ENCODE data around the gene PPM1E. TPM values are rescaled to one million over a fixed set of nuclear protein-coding genes. Genes with fewer than 3 reads are reported as not detected.
A peak's percentile ranks its signal among the peaks of the same experiment; 100 is the strongest.

Gene PPM1E
- total RNA-seq (1 to 10 TPM in 3 of 9 donors, under 1 TPM in 6; 0.20 to 4.0 (median 0.50) TPM), polyA plus RNA-seq (1 to 10 TPM in 1 of 2 donors, under 1 TPM in 1; 0.30 to 1.0 TPM)
- long read RNA-seq, donor 1 = 0 reads
- long read RNA-seq, donor 2, partial matches to known transcripts = 0 of 1 reads
- long read RNA-seq, donor 2, other reads (novel, unspliced or antisense) = 1 of 1 reads
- long read RNA-seq, donor 3, full-length matches to known transcripts = 1 of 5 reads
- long read RNA-seq, donor 3, partial matches to known transcripts = 2 of 5 reads
- long read RNA-seq, donor 3, other reads (novel, unspliced or antisense) = 2 of 5 reads

DNA sequence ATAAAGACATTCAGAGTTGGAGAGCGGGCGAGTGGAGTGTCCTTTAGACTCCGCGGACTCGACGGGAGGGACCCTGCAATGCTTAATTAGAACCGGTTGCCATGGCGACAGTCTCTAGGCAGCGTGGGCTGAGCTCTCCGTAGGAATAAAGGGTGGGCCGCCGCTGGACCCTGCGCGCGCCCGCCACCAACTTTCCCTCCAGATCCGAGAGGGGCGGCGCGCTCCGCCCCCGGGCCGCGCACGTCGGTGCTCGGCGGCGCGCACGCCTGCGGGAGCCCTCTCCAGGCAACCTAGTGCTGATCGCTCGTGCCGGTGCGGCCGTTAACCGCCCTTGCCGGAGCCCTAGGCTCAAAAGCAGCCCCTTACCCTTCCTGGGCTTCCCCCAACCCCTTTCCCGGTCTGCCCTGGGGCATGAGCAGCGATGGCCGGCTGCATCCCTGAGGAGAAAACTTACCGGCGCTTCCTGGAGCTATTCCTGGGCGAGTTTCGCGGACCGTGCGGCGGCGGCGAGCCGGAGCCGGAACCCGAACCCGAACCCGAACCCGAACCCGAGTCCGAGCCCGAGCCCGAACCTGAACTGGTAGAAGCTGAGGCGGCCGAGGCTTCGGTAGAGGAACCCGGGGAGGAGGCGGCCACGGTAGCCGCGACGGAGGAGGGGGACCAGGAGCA lies at the start of gene PPM1E:
PPM1E (plus strand) TSS at position 278 of the 669 bp plus-strand sequence.
- Histone ChIP-seq H3K36me3 (no peaks in the 10 kb centered on the region), H3K27me3 (peaks cover 0 to 75% (median 22%) of the 10 kb centered on the region in 9 donors), H3K4me1 (peaks cover 0 to 21% (median 6%) of the 10 kb centered on the region in 12 donors), H3K9me3 (no peaks in the 10 kb centered on the region), H3K4me3 (peak within 1 kb of the TSS; percentile 46 to 72 (median 60)), H3K27ac (no peak within 1 kb of the TSS)
- WGBS, 4 donors = 1 to 2% (median 1%) methylated on average over 49 to 71 of the region's 71 CpGs
- TF ChIP-seq POLR2A (IDR thresholded peaks at IDR 0.05) = no peak
- ATAC-seq (peak in 3 of 4 donors; percentile 76 to 96 (median 93)), DNase-seq (peak; percentile 26 to 66 (median 42))
- intact Hi-C loops (cut with DNase I) = no loop called here

DNA sequence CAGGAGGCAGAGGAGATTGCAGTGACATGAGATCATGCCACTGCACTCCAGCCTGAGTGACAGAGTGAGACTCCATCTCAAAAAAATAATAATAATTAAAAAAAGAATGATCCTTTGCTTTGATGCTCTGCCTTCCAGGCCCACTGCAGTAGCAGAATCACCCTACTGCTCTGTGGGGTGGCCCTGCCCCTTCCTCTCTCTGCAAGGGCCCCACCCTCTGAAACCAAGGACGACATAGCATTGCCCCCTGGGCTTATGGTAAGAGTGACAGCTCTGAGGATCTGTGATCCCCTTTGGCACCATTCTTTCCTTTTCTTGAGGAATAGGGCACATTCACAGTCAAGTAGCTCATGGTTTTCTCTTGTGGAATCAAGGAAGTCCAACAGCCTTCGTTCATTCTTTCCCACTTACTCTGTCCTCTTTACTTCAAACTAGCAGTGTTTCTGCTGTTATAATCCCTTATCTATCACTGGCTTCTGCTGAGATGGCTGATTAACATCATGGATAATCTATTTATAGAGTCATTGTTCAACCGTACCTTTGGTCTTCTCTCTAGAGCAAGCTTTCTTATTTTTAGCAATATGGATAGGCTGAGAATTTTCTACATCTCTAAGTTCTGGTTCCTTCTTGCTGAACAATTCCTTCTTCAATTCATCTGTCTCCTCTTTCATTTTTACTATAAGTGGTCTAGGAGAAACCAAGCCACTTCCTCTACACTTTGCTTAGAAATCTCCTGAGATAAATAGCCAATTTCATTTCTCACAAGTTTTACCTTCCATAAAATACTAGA lies 49.1 kb upstream of the PPM1E start:
- intact Hi-C loops (cut with DNase I) = loop anchor here in 3 of 10 donors (5.0 to 10.0 kb wide), 3 partner anchors 62 to 182 kb away; no protein-coding TSS in a partner anchor
- peaks cover 0 to 93% (median 45%) of the 10 kb centered on the region in 9 donors for H3K36me3 ChIP-seq
- no peak overlapping the region for H3K27ac ChIP-seq
- H3K4me3 ChIP-seq = no peak overlapping the region
- no peaks in the 10 kb centered on the region for H3K27me3 ChIP-seq
- no peaks in the 10 kb centered on the region for H3K4me1 ChIP-seq
- TF ChIP-seq CTCF (IDR thresholded peaks at IDR 0.05) (no peak), POLR2A (IDR thresholded peaks at IDR 0.05) (no peak)
- H3K9me3 ChIP-seq = no peaks in the 10 kb centered on the region
- WGBS, 4 donors = 52 to 60% (median 57%) methylated on average over 3 of the region's 3 CpGs
- no peak for ATAC-seq
- no peak for DNase-seq

GRCh38 chr17:58710948-58711552 lies 44.6 kb upstream of the PPM1E start:
- peak; percentile 50 to 83 (median 72) for TF ChIP-seq CTCF (IDR thresholded peaks at IDR 0.05)
- TF ChIP-seq POLR2A (IDR thresholded peaks at IDR 0.05) = no peak
- Histone ChIP-seq H3K4me1 (no peaks in the 10 kb centered on the region), H3K36me3 (peaks cover 0 to 93% (median 43%) of the 10 kb centered on the region in 9 donors), H3K27ac (no peak overlapping the region), H3K9me3 (no peaks in the 10 kb centered on the region), H3K27me3 (no peaks in the 10 kb centered on the region), H3K4me3 (no peak overlapping the region)
- no peak for ATAC-seq
- intact Hi-C loops (cut with DNase I) = loop anchor here (2.0 to 5.0 kb wide), 5 partner anchors 194 to 296 kb away; no protein-coding TSS in a partner anchor
- peak in 1 of 5 donors; percentile 12 for DNase-seq
- 47 to 53% (median 51%) methylated on average over 4 of the region's 4 CpGs for WGBS, 4 donors

- intact Hi-C loops (cut with DNase I) = no loop called here
- TF ChIP-seq POLR2A (IDR thresholded peaks at IDR 0.05) = no peak
- no peak for TF ChIP-seq CTCF (IDR thresholded peaks at IDR 0.05)
- peaks cover 0 to 70% (median 44%) of the 10 kb centered on the region in 9 donors for H3K36me3 ChIP-seq
- H3K27me3 ChIP-seq = no peaks in the 10 kb centered on the region
- H3K9me3 ChIP-seq = no peaks in the 10 kb centered on the region
- no peak for DNase-seq
- H3K4me1 ChIP-seq = no peaks in the 10 kb centered on the region
- no peak for ATAC-seq
- WGBS, 4 donors = 94 to 98% (median 97%) methylated on average over 1 of the region's 1 CpG
- no peak overlapping the region for H3K4me3 ChIP-seq
- no peak overlapping the region for H3K27ac ChIP-seq
These were observed 33.4 kb upstream of the PPM1E start for GRCh38 chr17:58722274-58722673.

Measured in heart left ventricle (tissue), 16 donors.